H9 (cell line): Measurements from ENCODE around the gene TGOLN2. TPM values are rescaled to one million over a fixed set of nuclear protein-coding genes. Genes with fewer than 3 reads are reported as not detected.

Experiments
- DNase-seq: peaks from one replicate; pipeline ENCODE4 v3.0.0-alpha.2; 2017
- H2AFZ ChIP-seq: one replicate; pipeline ENCODE4 v1.6.1; 2013; ENCODE audit warnings: mild to moderate bottlenecking, low read length, control low read depth, moderate library complexity
- H2AK5ac ChIP-seq: 2 replicates; pipeline ENCODE4 v1.6.1; 2013; ENCODE audit warnings: low read length, control low read depth, mixed read lengths; ENCODE audit not compliant: insufficient read length
- H2BK120ac ChIP-seq: one replicate; pipeline ENCODE4 v1.6.1; 2013; ENCODE audit warnings: low read depth, mild to moderate bottlenecking, low read length, control low read depth, inconsistent platforms; ENCODE audit not compliant: poor library complexity, severe bottlenecking
- H2BK12ac ChIP-seq: 2 replicates; pipeline ENCODE4 v1.6.1; 2013; ENCODE audit warnings: low read length, control low read depth, mixed read lengths, low read depth; ENCODE audit not compliant: insufficient read length
- H2BK15ac ChIP-seq: 2 replicates; pipeline ENCODE4 v1.6.1; 2013; ENCODE audit warnings: low read depth, low read length, control low read depth
- H2BK20ac ChIP-seq: one replicate; pipeline ENCODE4 v1.6.1; 2013; ENCODE audit warnings: low read depth, mild to moderate bottlenecking, low read length, control low read depth, inconsistent platforms; ENCODE audit not compliant: poor library complexity, severe bottlenecking
- H2BK5ac ChIP-seq: 2 replicates; pipeline ENCODE4 v1.6.1; 2013; ENCODE audit warnings: low read length, control low read depth, mixed read lengths; ENCODE audit not compliant: insufficient read length
- H3K14ac ChIP-seq: 2 replicates; pipeline ENCODE4 v1.6.1; 2013; ENCODE audit warnings: low read length, control low read depth; ENCODE audit not compliant: insufficient read depth
- H3K18ac ChIP-seq: 2 replicates; pipeline ENCODE4 v1.6.1; 2013; ENCODE audit warnings: low read depth, mild to moderate bottlenecking, mixed read lengths, low read length, control low read depth; ENCODE audit not compliant: insufficient read length
- H3K23ac ChIP-seq: 2 replicates; pipeline ENCODE4 v1.6.1; 2013; ENCODE audit warnings: low read length, control low read depth, mixed read lengths, low read depth; ENCODE audit not compliant: insufficient read length
- H3K23me2 ChIP-seq: 2 replicates; pipeline ENCODE4 v1.6.1; 2013; ENCODE audit warnings: low read depth, mild to moderate bottlenecking, mixed read lengths, low read length, control low read depth; ENCODE audit not compliant: insufficient read length, poor library complexity, severe bottlenecking
- H3K27ac ChIP-seq: 2 replicates; pipeline ENCODE4 v1.5.1; 2013; ENCODE audit warnings: low read length, control low read depth, mixed read lengths, low read depth; ENCODE audit not compliant: insufficient read length
- H3K27me3 ChIP-seq: 2 replicates; pipeline ENCODE4 v1.6.1; 2013; ENCODE audit warnings: low read length, control low read depth, inconsistent platforms; ENCODE audit not compliant: insufficient read depth
- H3K4ac ChIP-seq: 2 replicates; pipeline ENCODE4 v1.6.1; 2013; ENCODE audit warnings: low read depth, mild to moderate bottlenecking, control low read depth, inconsistent platforms, low read length, moderate library complexity
- H3K4me1 ChIP-seq: 2 replicates; pipeline ENCODE4 v1.6.1; 2013; ENCODE audit warnings: low read length, control low read depth, inconsistent platforms; ENCODE audit not compliant: insufficient read depth
- H3K4me2 ChIP-seq: 2 replicates; pipeline ENCODE4 v1.6.1; 2013; ENCODE audit warnings: low read length, control low read depth, mixed read lengths; ENCODE audit not compliant: insufficient read length, insufficient read depth
- H3K56ac ChIP-seq: 2 replicates; pipeline ENCODE4 v1.6.1; 2013; ENCODE audit warnings: low read depth, mild to moderate bottlenecking, mixed read lengths, low read length, control low read depth; ENCODE audit not compliant: insufficient read length
- H3K79me1 ChIP-seq: 2 replicates; pipeline ENCODE4 v1.6.1; 2013; ENCODE audit warnings: low read depth, mild to moderate bottlenecking, moderate library complexity, low read length, control low read depth, inconsistent platforms; ENCODE audit not compliant: insufficient read depth, poor library complexity, severe bottlenecking
- H3K79me2 ChIP-seq: 2 replicates; pipeline ENCODE4 v1.6.1; 2013; ENCODE audit warnings: low read length, control low read depth, inconsistent platforms; ENCODE audit not compliant: insufficient read depth
- H3K9ac ChIP-seq: 2 replicates; pipeline ENCODE4 v1.6.1; 2013; ENCODE audit warnings: low read length, control low read depth, mixed read lengths; ENCODE audit not compliant: insufficient read length; ENCODE audit errors: extremely low read depth
- H3K9me3 ChIP-seq: one replicate; pipeline ENCODE4 v1.6.1; 2013; ENCODE audit warnings: low read depth, low read length, inconsistent platforms; ENCODE audit not compliant: control insufficient read depth
- H3T11ph ChIP-seq: one replicate; pipeline ENCODE4 v1.6.1; 2013; ENCODE audit warnings: mild to moderate bottlenecking, low read length, control low read depth, inconsistent platforms
- H4K20me1 ChIP-seq: one replicate; pipeline ENCODE4 v1.6.1; 2013; ENCODE audit not compliant: control insufficient read depth, insufficient read length, insufficient read depth
- H4K5ac ChIP-seq: 2 replicates; pipeline ENCODE4 v1.6.1; 2013; ENCODE audit warnings: low read depth, mild to moderate bottlenecking, mixed read lengths, low read length, control low read depth; ENCODE audit not compliant: insufficient read length
- H4K8ac ChIP-seq: replicated peaks from 2 replicates; pipeline ENCODE4 v1.6.1; 2013; ENCODE audit warnings: low read length, control low read depth, mixed read lengths, low read depth; ENCODE audit not compliant: insufficient read length
- H4K91ac ChIP-seq: 2 replicates; pipeline ENCODE4 v1.6.1; 2013; ENCODE audit warnings: low read depth, mild to moderate bottlenecking, moderate library complexity, mixed read lengths, low read length, control low read depth; ENCODE audit not compliant: insufficient read length
- H3K27ac Mint-ChIP-seq, 3 experiments: 2 replicates in 2 of 3; 3 replicates in 1 of 3; pipeline ENCODE4 v1.8.0; 2020 to 2021; ENCODE audit warnings: mixed read lengths in 3 of 3, mild to moderate bottlenecking in 1 of 3, moderate library complexity in 1 of 3
- H3K27me3 Mint-ChIP-seq: 2 replicates; pipeline ENCODE4 v1.8.0; 2021; ENCODE audit warnings: low read depth, mild to moderate bottlenecking, moderate library complexity, mixed read lengths
- H3K36me3 Mint-ChIP-seq, 3 experiments: 2 replicates in 2 of 3; 3 replicates in 1 of 3; pipeline ENCODE4 v1.8.0; 2020 to 2021; ENCODE audit warnings: low read depth in 3 of 3, mixed read lengths in 3 of 3; ENCODE audit not compliant: insufficient read depth in 1 of 3
- H3K4me1 Mint-ChIP-seq, 2 experiments: 2 replicates each; pipeline ENCODE4 v1.8.0; 2020; ENCODE audit warnings: mixed read lengths in 2 of 2
- H3K4me3 Mint-ChIP-seq, 2 experiments: 2 replicates in 1 of 2; 3 replicates in 1 of 2; pipeline ENCODE4 v1.8.0; 2020 to 2021; ENCODE audit warnings: mild to moderate bottlenecking in 2 of 2, mixed read lengths in 2 of 2, moderate library complexity in 1 of 2
- H3K9me3 Mint-ChIP-seq, 2 experiments: 2 replicates in 1 of 2; 3 replicates in 1 of 2; pipeline ENCODE4 v1.8.0; 2020; ENCODE audit warnings: mild to moderate bottlenecking in 2 of 2, mixed read lengths in 2 of 2, moderate library complexity in 1 of 2
- total RNA-seq: library from RNA; stranded (reverse); gene quantifications from 2 replicates; pipeline ENCODE4 v1.2.1, GENCODE V29; 2021
- TF ChIP-seq, protein P1 (sequence below): fragments of 200-600 bp; sonication (generic); conservative IDR thresholded peaks from 3 replicates; pipeline ENCODE4 v1.8.0; 2021; ENCODE audit warnings: antibody characterized with exemption, mild to moderate bottlenecking

TGOLN2 gene
- total RNA-seq, 1 experiment from 2014 or later, result 47.8 TPM

DNA sequence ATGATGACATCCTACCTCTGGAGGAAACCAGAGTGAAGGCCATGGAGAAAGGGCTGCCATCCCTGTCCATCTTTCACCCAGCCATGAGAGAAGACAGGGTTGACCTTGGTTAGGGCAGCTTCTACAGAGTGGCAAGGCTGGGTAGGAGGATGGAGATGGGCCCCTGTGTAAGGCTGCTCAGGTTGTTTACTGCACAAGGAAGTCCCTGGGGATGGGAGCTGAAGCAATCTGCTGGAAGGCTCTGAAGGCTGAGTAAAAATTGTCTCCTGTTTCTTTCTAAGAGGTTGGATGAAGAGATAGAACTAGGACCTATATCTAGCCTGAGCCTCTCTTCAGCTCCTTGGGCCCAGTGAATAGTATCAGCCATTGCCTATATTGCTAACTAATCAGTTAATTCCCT is 41.1 kb upstream of the TGOLN2 start:
- Histone ChIP-seq H4K91ac (no peak overlapping the region), H3K27ac (no peak overlapping the region), H3K79me1 (no peaks in the 10 kb centered on the region)

More for the DNA sequence above, 41.1 kb upstream of the TGOLN2 start:
- Histone ChIP-seq H3K27me3 (no peaks in the 10 kb centered on the region), H3T11ph (no peak overlapping the region), H2BK5ac (no peak overlapping the region), H2AFZ (no peak overlapping the region), H4K20me1 (no peaks in the 10 kb centered on the region), H2AK5ac (no peak overlapping the region), H3K18ac (no peak overlapping the region), H3K4me2 (no peak overlapping the region), H3K4ac (no peak overlapping the region), H3K79me2 (no peaks in the 10 kb centered on the region), H3K14ac (no peak overlapping the region), H2BK20ac (no peak overlapping the region), H3K23ac (no peak overlapping the region), H2BK120ac (no peak overlapping the region), H3K23me2 (no peaks in the 10 kb centered on the region), H2BK12ac (no peak overlapping the region), H3K9ac (no peak overlapping the region), H2BK15ac (no peak overlapping the region), H4K8ac (peak overlapping the region; percentile 32), H3K9me3 (no peaks in the 10 kb centered on the region), H3K56ac (no peak overlapping the region), H4K5ac (no peak overlapping the region), H3K4me1 (no peaks in the 10 kb centered on the region)
- no peak overlapping the region for H3K27ac Mint-ChIP-seq
- no peak overlapping the region for H3K4me3 Mint-ChIP-seq
- peaks cover 0 to 11% (median 9%) of the 10 kb centered on the region in 3 experiments; a peak in 4 of 7 replicates for H3K36me3 Mint-ChIP-seq
- TF ChIP-seq, protein P1, sequence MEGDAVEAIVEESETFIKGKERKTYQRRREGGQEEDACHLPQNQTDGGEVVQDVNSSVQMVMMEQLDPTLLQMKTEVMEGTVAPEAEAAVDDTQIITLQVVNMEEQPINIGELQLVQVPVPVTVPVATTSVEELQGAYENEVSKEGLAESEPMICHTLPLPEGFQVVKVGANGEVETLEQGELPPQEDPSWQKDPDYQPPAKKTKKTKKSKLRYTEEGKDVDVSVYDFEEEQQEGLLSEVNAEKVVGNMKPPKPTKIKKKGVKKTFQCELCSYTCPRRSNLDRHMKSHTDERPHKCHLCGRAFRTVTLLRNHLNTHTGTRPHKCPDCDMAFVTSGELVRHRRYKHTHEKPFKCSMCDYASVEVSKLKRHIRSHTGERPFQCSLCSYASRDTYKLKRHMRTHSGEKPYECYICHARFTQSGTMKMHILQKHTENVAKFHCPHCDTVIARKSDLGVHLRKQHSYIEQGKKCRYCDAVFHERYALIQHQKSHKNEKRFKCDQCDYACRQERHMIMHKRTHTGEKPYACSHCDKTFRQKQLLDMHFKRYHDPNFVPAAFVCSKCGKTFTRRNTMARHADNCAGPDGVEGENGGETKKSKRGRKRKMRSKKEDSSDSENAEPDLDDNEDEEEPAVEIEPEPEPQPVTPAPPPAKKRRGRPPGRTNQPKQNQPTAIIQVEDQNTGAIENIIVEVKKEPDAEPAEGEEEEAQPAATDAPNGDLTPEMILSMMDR, result no peak
- DNase-seq, result no peak
- no peaks in the 10 kb centered on the region for H3K27me3 Mint-ChIP-seq
- H3K9me3 Mint-ChIP-seq, result no peaks in the 10 kb centered on the region; a peak in 1 of 5 replicates
- no peaks in the 10 kb centered on the region for H3K4me1 Mint-ChIP-seq
